Epithelial cell of esophagus (primary cell): ENCODE data around the gene MANSC4.
"Not testable (repeated sequence)": the region's sequence is repeated elsewhere in the genome, so short reads cannot be mapped to it uniquely, and the experiment has no call there.

Experiments used
- DNase-seq: peaks from one replicate; pipeline ENCODE4 v3.0.0; 2010; ENCODE audit warnings: low read depth
- H3K4me3 ChIP-seq: 2 replicates; pipeline ENCODE4 v1.5.1; 2011; ENCODE audit warnings: mild to moderate bottlenecking, low read length, control low read depth
- TF ChIP-seq, protein P1 (sequence below): IDR thresholded peaks from 2 replicates; pipeline ENCODE4 v1.5.1; 2011; ENCODE audit warnings: low read depth, mild to moderate bottlenecking, low read length, control low read depth, inconsistent platforms; ENCODE audit not compliant: insufficient read depth; ENCODE audit errors: missing control alignments

The MANSC4 gene

DNA sequence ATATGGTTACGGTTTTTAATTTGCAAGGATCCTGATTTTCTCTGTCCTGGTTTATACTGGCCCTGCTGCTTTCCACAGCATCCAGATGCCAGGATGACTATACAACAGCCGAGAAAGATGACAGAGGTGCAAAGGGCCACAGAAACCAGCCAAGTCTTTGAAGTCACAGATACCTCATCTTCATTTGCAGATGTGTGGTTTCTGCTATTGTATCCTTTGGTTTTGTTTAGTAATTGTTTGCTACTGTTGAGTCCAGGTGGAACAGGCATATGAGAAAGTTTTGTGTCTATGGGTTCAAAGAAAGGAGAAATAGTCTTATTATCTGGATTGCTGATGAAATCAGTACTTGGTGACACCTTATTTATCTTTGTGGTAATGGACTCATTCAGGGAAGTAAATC is 17.3 kb downstream of the MANSC4 start:
- no peak overlapping the region for H3K4me3 ChIP-seq
- no peak for DNase-seq
- TF ChIP-seq, protein P1, sequence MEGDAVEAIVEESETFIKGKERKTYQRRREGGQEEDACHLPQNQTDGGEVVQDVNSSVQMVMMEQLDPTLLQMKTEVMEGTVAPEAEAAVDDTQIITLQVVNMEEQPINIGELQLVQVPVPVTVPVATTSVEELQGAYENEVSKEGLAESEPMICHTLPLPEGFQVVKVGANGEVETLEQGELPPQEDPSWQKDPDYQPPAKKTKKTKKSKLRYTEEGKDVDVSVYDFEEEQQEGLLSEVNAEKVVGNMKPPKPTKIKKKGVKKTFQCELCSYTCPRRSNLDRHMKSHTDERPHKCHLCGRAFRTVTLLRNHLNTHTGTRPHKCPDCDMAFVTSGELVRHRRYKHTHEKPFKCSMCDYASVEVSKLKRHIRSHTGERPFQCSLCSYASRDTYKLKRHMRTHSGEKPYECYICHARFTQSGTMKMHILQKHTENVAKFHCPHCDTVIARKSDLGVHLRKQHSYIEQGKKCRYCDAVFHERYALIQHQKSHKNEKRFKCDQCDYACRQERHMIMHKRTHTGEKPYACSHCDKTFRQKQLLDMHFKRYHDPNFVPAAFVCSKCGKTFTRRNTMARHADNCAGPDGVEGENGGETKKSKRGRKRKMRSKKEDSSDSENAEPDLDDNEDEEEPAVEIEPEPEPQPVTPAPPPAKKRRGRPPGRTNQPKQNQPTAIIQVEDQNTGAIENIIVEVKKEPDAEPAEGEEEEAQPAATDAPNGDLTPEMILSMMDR = no peak

DNA sequence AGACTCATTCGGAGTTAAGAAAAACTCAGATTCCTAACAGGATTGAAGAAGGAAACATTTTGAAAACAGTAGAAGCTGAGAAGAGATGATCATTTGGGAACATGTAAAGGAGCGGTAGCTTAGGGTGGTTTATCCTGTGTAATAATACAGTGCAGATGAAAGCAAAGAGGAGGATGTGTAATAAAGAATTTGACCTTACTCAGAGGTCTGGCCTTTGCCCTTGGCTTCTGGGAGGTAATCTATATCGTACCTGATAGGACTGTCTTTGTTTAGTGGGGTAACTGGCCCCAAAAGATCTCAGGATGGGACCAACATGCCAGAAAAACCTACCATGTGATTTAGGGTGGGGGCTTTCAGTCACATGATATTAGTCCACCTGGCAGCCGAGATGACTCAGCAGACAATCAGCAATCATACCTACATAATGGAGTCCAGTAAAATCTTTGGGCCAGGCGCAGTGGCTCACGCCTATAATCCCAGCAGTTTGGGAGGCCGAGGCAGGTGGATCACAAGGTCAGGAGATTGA is 23.3 kb downstream of the MANSC4 start:
- no peak for DNase-seq
- TF ChIP-seq, protein P1 = no peak

DNA sequence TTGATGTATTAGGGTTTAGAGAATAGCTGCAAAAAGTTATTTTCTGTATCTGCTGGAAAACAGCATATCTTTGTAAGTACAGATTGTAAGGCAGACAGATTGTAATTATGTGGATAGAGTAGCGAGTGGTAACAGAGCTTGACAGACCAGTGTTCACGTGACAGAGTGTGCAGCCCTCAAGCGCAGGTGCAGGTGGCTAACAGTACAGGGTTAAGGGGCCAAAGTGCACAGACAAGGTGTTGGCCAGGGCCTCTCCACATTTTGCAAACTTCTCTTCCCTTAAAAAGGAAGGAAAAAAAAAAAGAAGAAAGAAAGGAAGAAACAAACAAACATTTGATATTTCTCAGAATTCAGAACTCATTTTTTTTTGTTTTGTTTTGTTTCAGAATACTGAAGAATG is 25.2 kb downstream of the MANSC4 start:
- TF ChIP-seq, protein P1 = no peak
- no peak overlapping the region for H3K4me3 ChIP-seq
- no peak for DNase-seq

More for the DNA sequence above, 23.3 kb downstream of the MANSC4 start:
- no peak overlapping the region for H3K4me3 ChIP-seq

DNA sequence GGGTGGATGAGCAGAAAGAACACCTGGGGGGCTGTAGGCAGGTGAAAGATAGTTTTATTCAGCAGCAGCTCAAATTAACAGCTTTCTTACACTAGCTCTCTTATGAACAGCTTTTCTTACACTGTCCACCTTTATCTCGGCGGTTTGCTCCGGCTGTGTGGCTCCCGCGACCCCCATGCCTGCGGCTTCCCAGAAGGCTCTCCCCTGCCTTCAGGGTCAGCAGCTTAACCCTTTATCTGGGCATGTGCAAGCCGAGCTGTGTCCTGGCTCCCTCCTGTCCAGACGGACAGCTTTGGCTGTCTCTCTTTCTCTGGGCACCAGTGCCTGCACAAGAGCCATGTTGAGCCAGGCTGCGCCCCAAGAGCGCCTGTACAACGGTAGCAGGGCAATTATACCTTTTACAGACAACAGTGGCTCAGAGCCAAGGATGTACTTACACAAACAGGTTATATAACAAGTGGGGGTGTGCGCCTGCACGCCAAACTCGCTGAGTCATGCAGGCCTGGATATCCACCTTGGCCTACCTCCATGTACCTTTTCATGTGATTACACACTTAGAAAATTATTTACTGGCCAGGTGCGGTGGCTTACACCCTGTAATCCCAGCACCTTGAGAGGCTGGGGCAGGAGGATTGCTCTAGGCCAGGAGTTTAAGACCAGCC is 28.5 kb downstream of the MANSC4 start:
- TF ChIP-seq, protein P1 = no peak

DNA sequence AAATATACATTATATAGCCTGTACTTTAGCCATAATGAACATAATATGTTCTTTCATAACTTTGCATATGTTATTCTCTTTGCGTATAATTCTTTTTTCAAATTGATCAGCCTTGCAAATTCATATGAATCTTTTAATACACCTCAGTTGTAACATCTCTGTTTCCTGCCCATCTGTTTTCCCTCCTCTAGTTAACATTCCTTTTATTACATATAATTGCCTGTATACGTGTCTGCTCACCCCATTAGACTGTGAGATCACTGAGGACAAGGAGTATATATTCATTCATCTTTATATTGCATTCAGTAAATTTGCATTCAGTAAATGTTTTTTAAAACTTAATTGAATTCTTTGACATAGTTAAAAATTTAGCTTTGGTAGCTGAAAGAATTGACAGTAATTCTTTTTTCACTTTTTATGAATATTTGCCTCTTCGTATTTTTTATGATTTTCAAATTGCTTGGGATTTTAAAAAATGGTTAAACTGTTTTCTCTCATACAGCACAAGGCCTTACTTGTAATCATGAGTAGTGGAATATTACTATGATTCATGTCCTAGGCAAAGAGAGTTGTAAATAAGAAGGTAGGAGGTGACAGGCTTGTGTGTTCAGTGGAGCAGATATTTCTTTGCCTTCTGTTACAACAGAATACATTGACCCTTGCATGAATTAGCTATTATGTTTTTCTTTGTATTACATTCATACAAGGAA is 32.8 kb downstream of the MANSC4 start:
- DNase-seq = peak; percentile 66
- no peak overlapping the region for H3K4me3 ChIP-seq
- TF ChIP-seq, protein P1 = no peak

More for the DNA sequence above, 28.5 kb downstream of the MANSC4 start:
- DNase-seq = peak; percentile 95
- H3K4me3 ChIP-seq = no peak overlapping the region

DNA sequence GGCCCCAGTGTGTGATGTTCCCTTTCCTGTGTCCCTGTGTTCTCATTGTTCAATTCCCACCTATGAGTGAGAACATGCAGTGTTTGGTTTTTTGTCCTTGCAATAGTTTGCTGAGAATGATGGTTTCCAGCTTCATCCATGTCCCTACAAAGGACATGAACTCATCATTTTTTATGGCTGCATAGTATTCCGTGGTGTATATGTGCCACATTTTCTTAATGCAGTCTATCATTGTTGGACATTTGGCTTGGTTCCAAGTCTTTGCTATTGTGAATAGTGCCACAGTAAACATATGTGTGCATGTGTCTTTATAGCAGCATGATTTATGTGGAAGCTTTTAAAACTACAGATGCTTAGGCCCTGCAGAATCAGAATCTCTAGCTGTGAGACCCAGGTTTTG is 34.3 kb downstream of the MANSC4 start:
- not testable (repeated sequence) for DNase-seq

DNA sequence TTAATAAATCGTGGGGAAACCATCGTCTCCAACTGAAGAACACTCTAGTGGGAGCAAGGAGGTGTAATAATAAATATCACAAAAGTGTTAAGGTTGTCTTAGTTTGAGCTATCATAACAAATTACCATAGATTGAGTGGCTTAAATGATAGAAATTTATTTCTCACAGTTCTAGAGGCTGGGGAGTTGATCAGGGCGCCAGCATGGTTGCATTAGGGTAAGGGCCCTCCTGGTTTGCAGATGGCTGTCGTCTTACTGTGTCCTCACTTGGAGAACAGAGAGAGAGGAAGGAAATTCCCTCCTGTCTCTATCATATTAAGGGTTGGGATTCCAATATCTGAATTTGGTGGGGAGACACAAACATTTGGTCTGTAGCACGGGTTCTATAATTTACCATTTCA is 36.4 kb downstream of the MANSC4 start:
- no peak for DNase-seq
- TF ChIP-seq, protein P1 = no peak
- H3K4me3 ChIP-seq = no peak overlapping the region

More for the DNA sequence above, 34.3 kb downstream of the MANSC4 start:
- not testable (repeated sequence) for H3K4me3 ChIP-seq

DNA sequence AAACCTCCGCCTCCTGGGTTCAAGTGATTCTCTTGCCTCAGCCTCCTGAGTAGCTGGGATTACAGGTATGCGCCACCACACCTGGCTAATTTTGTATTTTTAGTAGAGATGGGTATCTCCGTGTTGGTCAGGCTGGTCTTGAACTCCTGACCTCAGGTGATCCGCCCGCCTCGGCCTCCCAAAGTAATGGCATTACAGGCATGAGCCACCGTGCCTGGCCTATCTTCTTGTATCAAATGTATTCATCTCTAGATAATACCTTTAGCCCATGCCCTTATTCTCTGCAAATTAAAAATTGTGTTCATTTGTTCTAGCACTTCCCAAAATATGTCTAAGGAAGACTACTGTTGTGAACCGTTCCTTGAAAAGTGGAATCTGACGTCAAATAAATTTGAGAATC is 45.7 kb downstream of the MANSC4 start:
- DNase-seq, H3K4me3 ChIP-seq: not testable (repeated sequence)
